HG03280 (cell line): Measurements from ENCODE around the gene TTC9.

Source experiments
- ATAC-seq: cut with Tn5 transposase; IDR thresholded peaks from one replicate; pipeline ENCODE4 v1.9.1; 2021; ENCODE audit warnings: mild to moderate bottlenecking, moderate library complexity; ENCODE audit not compliant: unreplicated experiment

TTC9 gene

GRCh38 chr14:70643967-70644366 is 2.3 kb downstream of the TTC9 start:
- ATAC-seq: no peak

DNA sequence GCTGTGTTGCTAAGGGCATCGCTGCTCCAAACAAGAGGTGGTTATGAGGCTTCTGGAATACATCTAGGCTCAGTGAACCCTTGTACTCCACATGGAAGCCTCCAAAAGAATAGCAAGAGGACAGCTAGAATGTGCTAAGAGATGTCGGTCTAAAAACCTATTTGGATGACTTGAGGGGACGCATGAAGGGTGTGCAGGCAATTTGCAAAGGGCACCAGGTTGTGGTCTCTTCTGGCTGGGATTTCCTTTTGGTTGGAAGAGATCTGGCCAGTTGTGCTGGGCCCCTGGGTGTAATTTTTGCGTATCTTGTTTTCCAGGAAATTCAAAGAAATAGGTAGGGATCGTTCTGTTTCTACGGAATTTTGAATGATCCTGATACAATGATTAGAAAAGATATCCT is 4.2 kb downstream of the TTC9 start:
- no peak for ATAC-seq

DNA sequence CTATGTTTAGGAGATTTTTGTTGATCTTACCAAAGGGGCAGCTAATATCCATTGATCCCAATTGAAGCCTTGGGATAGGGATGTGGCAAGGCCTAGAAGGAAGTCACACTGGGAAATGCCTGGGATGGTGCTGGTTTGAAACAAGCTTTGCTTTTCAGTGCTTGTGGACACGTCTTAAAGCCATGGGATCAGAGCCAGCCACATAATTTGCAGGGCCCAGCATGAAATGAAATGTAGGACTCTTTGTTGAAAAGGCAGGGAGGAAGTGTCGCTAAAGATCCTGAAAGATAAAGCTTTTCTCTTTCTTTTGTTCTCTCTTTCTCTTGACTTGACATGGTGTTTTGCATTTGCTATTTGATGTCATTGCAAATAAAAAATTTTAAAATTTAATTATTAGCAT is 5.0 kb downstream of the TTC9 start:
- no peak for ATAC-seq

- no peak for ATAC-seq
Measured at GRCh38 chr14:70648346-70648745, 6.6 kb downstream of the TTC9 start.

GRCh38 chr14:70649803-70650202 is 8.1 kb downstream of the TTC9 start:
- no peak for ATAC-seq

- no peak for ATAC-seq
Measured at GRCh38 chr14:70651522-70651921, 9.8 kb downstream of the TTC9 start.

GRCh38 chr14:70652871-70653270 is 11.2 kb downstream of the TTC9 start:
- ATAC-seq: no peak

GRCh38 chr14:70653662-70654061 is 11.9 kb downstream of the TTC9 start:
- ATAC-seq: no peak

- ATAC-seq: no peak
Measured at GRCh38 chr14:70654632-70655031, 12.9 kb downstream of the TTC9 start.

- ATAC-seq: peak; percentile 57
Measured at GRCh38 chr14:70655110-70655826, 13.6 kb downstream of the TTC9 start.

DNA sequence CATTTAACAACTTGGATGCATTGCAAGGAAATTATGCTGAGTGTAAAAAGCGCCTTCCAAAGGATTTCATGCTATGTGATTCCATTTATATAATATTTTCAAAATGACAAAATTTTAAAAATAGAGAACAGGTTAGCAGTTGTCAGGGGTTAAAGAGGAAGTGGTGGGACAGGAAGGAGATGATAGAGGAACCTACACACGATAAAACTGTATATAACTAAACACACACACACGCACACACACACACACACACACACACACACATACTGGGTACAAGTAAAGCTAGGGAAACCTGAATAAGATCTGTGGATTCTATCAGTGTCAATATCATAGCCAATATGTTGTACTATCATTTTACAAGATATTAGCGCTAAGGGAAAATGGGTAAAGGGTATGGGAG is 17.2 kb downstream of the TTC9 start:
- ATAC-seq: no peak

DNA sequence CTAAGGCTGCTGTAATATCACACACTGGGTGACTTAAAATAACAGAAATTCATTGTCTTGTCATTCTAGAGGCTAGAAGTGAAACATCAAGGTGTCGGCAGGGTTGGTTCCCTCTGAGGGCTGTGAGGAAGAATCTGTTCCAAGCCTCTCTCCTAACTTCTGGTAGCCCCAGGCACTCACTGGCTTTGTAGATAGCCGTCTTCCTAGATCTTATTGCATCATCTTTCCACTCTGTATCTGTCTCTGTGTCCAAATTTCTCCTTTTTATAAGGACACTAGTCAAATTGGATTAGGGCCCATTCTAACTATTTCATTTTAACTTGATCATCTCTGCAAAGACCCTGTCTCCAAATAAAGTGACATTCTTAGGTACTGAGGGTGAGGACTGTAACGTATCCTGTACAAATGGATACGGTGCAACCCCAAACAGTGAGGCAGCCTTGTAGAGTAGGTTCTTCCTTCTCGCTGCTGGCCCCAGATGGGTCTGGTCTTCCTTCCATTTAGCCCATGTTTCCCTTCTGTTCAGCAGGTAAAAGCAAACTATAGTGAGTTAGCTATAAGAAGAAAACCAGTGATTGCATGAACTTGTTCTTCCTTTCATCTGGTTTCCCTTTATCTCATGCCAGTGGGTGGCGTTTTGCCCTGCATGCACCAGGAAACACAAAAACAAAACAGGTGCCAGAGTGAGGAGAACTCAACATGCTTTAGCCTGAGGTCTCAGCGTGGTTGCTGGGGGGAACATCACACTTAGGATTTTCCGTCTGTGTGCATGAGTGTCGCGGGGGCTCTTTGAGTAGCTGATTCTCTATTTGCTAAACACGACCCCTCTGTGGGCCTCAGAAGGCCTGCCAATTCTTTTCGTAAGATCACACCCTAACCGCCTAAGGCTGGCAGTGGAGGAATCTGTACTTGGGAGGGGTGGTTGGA is 19.5 kb downstream of the TTC9 start:
- ATAC-seq: no peak

GRCh38 chr14:70662080-70662479 is 20.4 kb downstream of the TTC9 start:
- ATAC-seq: no peak

DNA sequence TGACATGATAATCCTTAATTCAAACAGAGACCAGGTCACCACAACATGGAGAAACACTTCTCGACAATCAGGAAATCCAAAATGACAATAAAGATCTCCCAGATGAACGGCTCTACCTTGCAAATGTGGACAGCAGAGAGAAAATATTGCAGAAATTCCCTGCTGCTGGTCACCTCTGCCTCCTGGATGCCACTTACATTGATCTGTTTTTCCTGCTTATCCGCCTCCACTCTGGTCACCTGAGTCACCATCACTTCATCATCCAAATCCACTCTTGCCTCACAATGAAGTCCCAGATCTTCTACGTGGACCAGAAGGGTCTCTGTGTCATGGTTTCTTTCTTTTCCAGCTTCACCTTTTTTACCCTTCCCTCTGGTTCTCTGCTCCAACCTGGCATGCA is 21.1 kb downstream of the TTC9 start:
- no peak for ATAC-seq

GRCh38 chr14:70663707-70664179 is 22.0 kb downstream of the TTC9 start:
- no peak for ATAC-seq

GRCh38 chr14:70664698-70665447 is 23.2 kb downstream of the TTC9 start:
- ATAC-seq: peak; percentile 15

DNA sequence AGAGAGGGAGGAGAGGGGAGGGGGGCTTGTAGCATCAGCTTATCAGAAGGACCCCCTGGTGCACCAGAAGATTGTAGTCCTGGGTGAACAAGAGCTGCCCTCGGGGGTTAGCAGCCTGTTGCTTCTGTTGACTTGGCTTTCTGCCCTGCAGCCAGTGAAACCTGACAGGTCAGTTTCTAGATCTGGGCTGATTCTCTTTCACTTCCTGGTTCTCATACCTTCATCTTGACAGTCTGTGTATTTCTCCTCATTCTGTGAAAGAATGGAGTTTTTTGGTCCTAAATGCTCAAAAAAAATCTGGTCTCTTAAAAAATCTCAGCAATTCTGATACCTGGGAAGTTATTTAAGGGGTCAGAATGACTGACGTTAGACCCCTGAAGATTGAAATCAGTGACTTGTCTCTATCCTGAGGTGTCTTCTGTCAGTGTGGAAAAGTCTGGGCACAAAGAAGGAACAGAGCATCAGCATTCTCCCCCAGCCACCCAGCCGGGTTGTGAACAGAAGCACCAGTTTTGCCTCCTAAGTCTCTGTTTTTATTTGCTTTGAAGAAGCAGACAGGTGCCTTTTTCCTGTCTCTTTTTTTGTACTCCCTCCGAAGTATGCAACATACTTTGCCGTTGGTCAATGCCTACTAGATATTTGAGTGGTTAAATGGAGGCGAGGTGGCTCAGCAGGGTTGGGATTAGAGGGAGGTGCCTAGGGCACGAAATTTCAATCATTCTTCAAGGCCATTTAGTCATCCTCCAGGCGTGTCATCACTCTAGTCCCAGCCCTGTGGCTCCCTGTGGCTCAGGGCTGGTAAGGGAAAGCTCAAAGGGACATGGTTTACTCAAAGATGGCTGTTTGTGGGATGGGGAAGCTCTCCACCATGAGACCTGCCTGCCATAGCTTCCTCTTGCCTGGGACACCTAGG is 24.0 kb downstream of the TTC9 start:
- peak; percentile 72 for ATAC-seq

GRCh38 chr14:70666361-70666686 is 24.6 kb downstream of the TTC9 start:
- ATAC-seq: no peak

GRCh38 chr14:70670992-70671651 is 29.4 kb downstream of the TTC9 start:
- ATAC-seq: no peak
